ENCODE results near the gene SLC35E2B.

The SLC35E2B gene

DNA sequence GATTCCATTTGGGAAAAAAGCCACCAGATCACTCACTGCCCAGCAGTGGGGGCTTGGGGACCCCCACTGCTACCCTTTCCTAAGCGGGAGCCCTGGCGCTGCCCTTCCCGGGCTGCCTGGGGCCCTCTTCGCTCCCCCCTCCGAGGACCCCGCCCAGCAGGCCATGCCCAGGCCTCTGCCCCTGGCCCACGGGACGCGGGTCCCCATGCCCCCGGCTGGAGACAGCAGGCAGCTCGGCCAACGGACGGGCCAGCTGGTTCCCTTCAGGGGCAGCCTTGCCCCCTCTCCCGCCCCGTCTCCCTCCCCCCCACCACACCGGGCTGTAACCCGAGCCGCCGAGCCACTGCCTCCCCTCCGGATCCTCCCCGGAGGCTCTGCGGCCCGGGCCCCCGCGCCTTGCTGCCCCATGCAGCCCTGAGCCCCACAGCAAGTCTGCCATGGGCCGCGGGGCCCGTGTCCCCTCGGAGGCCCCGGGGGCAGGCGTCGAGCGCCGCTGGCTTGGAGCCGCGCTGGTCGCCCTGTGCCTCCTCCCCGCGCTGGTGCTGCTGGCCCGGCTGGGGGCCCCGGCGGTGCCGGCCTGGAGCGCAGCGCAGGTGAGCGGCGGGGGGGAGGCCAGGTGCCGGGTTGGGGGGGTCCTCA lies 60.7 kb downstream of the SLC35E2B start, which contains the start of gene MMP23B:
Gene MMP23B (plus strand): TSS at position 392 of the 639 bp plus-strand sequence. CDS start 46 bp downstream, at position 438.
- no CpG with 5 or more reads among the region's 48 CpGs for WGBS, 2 donors (ENCODE audit: extremely low coverage in 2 of 2, insufficient read length in 2 of 2, insufficient replicate concordance in 1 of 2)
- H3K14ac ChIP-seq (ENCODE audit: low read length) = no peak within 1 kb of the TSS
- DNase-seq (ENCODE audit: low spot score) = no peak

DNA sequence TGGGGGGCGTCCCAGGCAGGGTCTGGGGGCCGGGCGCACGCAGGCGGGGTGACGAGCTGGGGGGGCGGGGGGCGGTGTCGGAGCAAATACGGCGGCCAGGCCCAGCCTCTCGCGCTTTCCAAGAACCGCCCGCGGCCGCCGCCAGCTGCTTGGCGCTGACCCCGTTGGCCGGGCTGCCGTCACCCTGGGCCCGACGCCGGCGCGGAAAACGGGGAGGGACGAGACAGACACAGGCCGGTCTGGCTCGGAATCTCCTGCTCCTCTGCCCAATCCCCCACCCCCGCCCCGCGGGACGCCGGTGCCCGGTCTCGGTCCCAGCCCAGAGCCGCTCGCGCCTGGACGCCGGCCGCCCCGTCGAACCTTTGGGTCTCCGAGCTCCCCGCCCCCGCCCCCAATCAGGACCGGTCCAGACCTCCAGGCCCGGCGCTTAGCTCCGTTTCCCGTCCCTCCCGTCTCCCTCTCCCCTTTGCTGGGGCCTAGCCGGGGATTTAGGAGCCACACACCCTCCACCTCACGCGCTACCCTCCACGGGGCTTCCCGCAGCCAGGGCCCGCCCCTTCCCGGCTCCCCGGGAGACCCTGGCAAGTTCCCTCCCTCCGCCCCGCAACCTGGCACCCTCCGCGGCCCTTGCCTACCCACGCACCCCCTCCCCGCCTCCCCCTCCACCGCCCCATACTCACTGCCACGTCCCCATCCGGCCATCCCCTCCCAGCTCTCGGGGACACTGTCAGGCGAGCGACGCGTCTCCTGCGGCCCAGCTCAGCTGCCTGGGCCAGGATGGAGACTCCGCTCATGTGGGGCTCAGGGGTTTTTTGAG lies 61.4 kb downstream of the SLC35E2B start:
- peaks cover 0 to 39% (median 18%) of the 10 kb centered on the region in 3 experiments for H3K27me3 ChIP-seq (ENCODE audit: control insufficient read depth in 3 of 3, insufficient read depth in 3 of 3, low read depth in 1 of 3, low read length in 3 of 3)
- H3K27ac ChIP-seq (replicated peaks; ENCODE audit: low read length) = no peak overlapping the region
- peak overlapping the region; percentile 44 for H3K9ac ChIP-seq (ENCODE audit: low read depth, low read length, poor library complexity)
- no peak for DNase-seq (ENCODE audit: low spot score)
- no CpG with 5 or more reads among the region's 79 CpGs for WGBS, 2 donors (ENCODE audit: extremely low coverage in 2 of 2, insufficient read length in 2 of 2, insufficient replicate concordance in 1 of 2)
- peak overlapping the region; percentile 44 for H3K23ac ChIP-seq (ENCODE audit: low read depth, low read length, poor library complexity)
- H2BK120ac ChIP-seq (ENCODE audit: low read depth, low read length) = no peak overlapping the region
- peak overlapping the region; percentile 84 for H2AK5ac ChIP-seq (ENCODE audit: low read depth, low read length)
- peaks cover 3% of the 10 kb centered on the region for H3K79me1 ChIP-seq (ENCODE audit: low read depth, low read length)
- H3K4me1 ChIP-seq (ENCODE audit: control insufficient read depth in 2 of 2, insufficient read depth in 1 of 2, low read depth in 1 of 2, low read length in 2 of 2) = no peaks in the 10 kb centered on the region
- peak overlapping the region; percentile 81 for H2BK15ac ChIP-seq (ENCODE audit: low read length)
- no peak overlapping the region for H4K91ac ChIP-seq (ENCODE audit: low read depth, low read length, poor library complexity)
- peak overlapping the region; percentile 82 for H2AFZ ChIP-seq (ENCODE audit: low read length)
- H3K4me3 ChIP-seq (ENCODE audit: low read length in 2 of 2) = peak overlapping the region in 1 of 2 donors; percentile 51
- H4K8ac ChIP-seq (ENCODE audit: low read depth, low read length) = peak overlapping the region; percentile 17
- peak overlapping the region; percentile 91 for H3K18ac ChIP-seq (ENCODE audit: low read length)
- peaks cover under 1 to 4% of the 10 kb centered on the region in 2 donors for H3K36me3 ChIP-seq (replicated peaks in 1 of 2; ENCODE audit: control insufficient read depth in 2 of 2, insufficient read depth in 2 of 2, low read length in 2 of 2)
- no peaks in the 10 kb centered on the region for H3K9me3 ChIP-seq (replicated peaks in 1 of 2; ENCODE audit: control insufficient read depth in 2 of 2, insufficient read depth in 1 of 2, low read depth in 1 of 2, low read length in 2 of 2)
- H3K14ac ChIP-seq (ENCODE audit: low read length) = no peak overlapping the region
- H3K4me2 ChIP-seq (ENCODE audit: insufficient read depth, low read length, poor library complexity, severe bottlenecking) = peak overlapping the region; percentile 49
- no peak overlapping the region for H3K4ac ChIP-seq (ENCODE audit: low read length)
- no peak overlapping the region for H2BK12ac ChIP-seq (ENCODE audit: low read length)
- peak overlapping the region; percentile 93 for H2BK5ac ChIP-seq (ENCODE audit: low read length)

More for the DNA sequence above, 60.7 kb downstream of the SLC35E2B start, which contains the start of gene MMP23B:
- Histone ChIP-seq H3K27me3 (ENCODE audit: control insufficient read depth in 3 of 3, insufficient read depth in 3 of 3, low read depth in 1 of 3, low read length in 3 of 3) (peaks cover 0 to 39% (median 18%) of the 10 kb centered on the region in 3 experiments), H4K91ac (ENCODE audit: low read depth, low read length, poor library complexity) (no peak within 1 kb of the TSS), H2AK5ac (ENCODE audit: low read depth, low read length) (peak within 1 kb of the TSS; percentile 84), H2BK5ac (ENCODE audit: low read length) (peak within 1 kb of the TSS; percentile 93), H3K4ac (ENCODE audit: low read length) (no peak within 1 kb of the TSS), H3K27ac (replicated peaks; ENCODE audit: low read length) (no peak within 1 kb of the TSS), H2AFZ (ENCODE audit: low read length) (peak within 1 kb of the TSS; percentile 82), H3K4me3 (ENCODE audit: low read length in 2 of 2) (peak within 1 kb of the TSS in 1 of 2 donors; percentile 74), H3K36me3 (replicated peaks in 1 of 2; ENCODE audit: control insufficient read depth in 2 of 2, insufficient read depth in 2 of 2, low read length in 2 of 2) (peaks cover 4 to 7% of the 10 kb centered on the region in 2 donors), H2BK12ac (ENCODE audit: low read length) (no peak within 1 kb of the TSS), H3K9ac (ENCODE audit: low read depth, low read length, poor library complexity) (peak within 1 kb of the TSS; percentile 44), H4K8ac (ENCODE audit: low read depth, low read length) (peak within 1 kb of the TSS; percentile 17), H2BK120ac (ENCODE audit: low read depth, low read length) (no peak within 1 kb of the TSS), H3K9me3 (replicated peaks in 1 of 2; ENCODE audit: control insufficient read depth in 2 of 2, insufficient read depth in 1 of 2, low read depth in 1 of 2, low read length in 2 of 2) (no peaks in the 10 kb centered on the region), H3K4me1 (ENCODE audit: control insufficient read depth in 2 of 2, insufficient read depth in 1 of 2, low read depth in 1 of 2, low read length in 2 of 2) (no peaks in the 10 kb centered on the region), H3K4me2 (ENCODE audit: insufficient read depth, low read length, poor library complexity, severe bottlenecking) (peak within 1 kb of the TSS; percentile 49), H2BK15ac (ENCODE audit: low read length) (peak within 1 kb of the TSS; percentile 81), H3K79me1 (ENCODE audit: low read depth, low read length) (peaks cover 3% of the 10 kb centered on the region), H3K23ac (ENCODE audit: low read depth, low read length, poor library complexity) (peak within 1 kb of the TSS; percentile 80), H3K18ac (ENCODE audit: low read length) (peak within 1 kb of the TSS; percentile 95)

DNA sequence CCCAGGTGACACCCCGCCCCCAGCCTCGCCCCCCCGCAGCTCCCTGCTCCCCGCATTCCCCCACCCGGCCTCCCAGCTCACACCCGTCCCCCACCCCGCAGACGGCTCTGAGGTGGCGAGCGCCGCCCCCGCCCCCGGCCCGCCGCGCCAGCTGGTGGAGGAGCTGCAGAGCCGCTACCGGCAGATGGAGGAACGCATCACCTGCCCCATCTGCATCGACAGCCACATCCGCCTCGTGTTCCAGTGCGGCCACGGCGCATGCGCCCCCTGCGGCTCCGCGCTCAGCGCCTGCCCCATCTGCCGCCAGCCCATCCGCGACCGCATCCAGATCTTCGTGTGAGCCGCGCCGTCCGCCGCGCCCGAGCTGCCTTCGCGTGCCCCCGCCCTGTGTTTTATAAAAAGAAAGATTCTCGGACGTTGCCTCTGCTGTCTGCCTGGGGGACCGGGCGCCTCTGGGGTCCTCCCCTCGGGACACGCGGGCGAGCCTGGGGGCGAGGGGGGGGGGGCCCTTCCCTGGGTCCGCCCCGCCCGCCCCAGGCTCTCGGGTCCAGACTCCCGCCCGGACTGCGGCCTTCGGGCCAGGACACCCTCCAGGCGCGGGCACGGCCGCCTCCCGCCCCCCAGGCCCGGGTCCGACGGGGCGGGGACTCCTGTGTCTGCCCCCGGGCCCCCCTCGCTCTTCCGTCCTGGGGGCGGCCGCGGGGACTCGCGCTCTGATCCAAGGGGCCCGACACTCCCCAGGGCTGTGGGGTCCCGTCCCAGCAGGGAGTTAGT lies 62.2 kb downstream of the SLC35E2B start:
- no peak overlapping the region for H3K9ac ChIP-seq (ENCODE audit: low read depth, low read length, poor library complexity)
- H3K4me3 ChIP-seq (ENCODE audit: low read length in 2 of 2) = no peak overlapping the region
- peak overlapping the region; percentile 84 for H2AK5ac ChIP-seq (ENCODE audit: low read depth, low read length)
- H3K23ac ChIP-seq (ENCODE audit: low read depth, low read length, poor library complexity) = peak overlapping the region; percentile 80
- no peaks in the 10 kb centered on the region for H3K9me3 ChIP-seq (replicated peaks in 1 of 2; ENCODE audit: control insufficient read depth in 2 of 2, insufficient read depth in 1 of 2, low read depth in 1 of 2, low read length in 2 of 2)
- WGBS, 2 donors (ENCODE audit: extremely low coverage in 2 of 2, insufficient read length in 2 of 2, insufficient replicate concordance in 1 of 2) = no CpG with 5 or more reads among the region's 81 CpGs
- peak overlapping the region; percentile 80 for H3K18ac ChIP-seq (ENCODE audit: low read length)
- H3K4me1 ChIP-seq (ENCODE audit: control insufficient read depth in 2 of 2, insufficient read depth in 1 of 2, low read depth in 1 of 2, low read length in 2 of 2) = no peaks in the 10 kb centered on the region
- peak overlapping the region; percentile 49 for H3K4me2 ChIP-seq (ENCODE audit: insufficient read depth, low read length, poor library complexity, severe bottlenecking)
- H4K91ac ChIP-seq (ENCODE audit: low read depth, low read length, poor library complexity) = no peak overlapping the region
- peak overlapping the region; percentile 75 for H2BK5ac ChIP-seq (ENCODE audit: low read length)
- H2BK15ac ChIP-seq (ENCODE audit: low read length) = peak overlapping the region; percentile 81
- H4K8ac ChIP-seq (ENCODE audit: low read depth, low read length) = no peak overlapping the region
- no peak overlapping the region for H2BK120ac ChIP-seq (ENCODE audit: low read depth, low read length)
- H3K27me3 ChIP-seq (ENCODE audit: control insufficient read depth in 3 of 3, insufficient read depth in 3 of 3, low read depth in 1 of 3, low read length in 3 of 3) = peaks cover 0 to 39% (median 18%) of the 10 kb centered on the region in 3 experiments
- H3K4ac ChIP-seq (ENCODE audit: low read length) = no peak overlapping the region
- no peak overlapping the region for H3K14ac ChIP-seq (ENCODE audit: low read length)
- H2BK12ac ChIP-seq (ENCODE audit: low read length) = no peak overlapping the region
- no peak overlapping the region for H3K27ac ChIP-seq (replicated peaks; ENCODE audit: low read length)
- peaks cover 0 to 4% of the 10 kb centered on the region in 2 donors for H3K36me3 ChIP-seq (replicated peaks in 1 of 2; ENCODE audit: control insufficient read depth in 2 of 2, insufficient read depth in 2 of 2, low read length in 2 of 2)
- H3K79me1 ChIP-seq (ENCODE audit: low read depth, low read length) = peaks cover 3% of the 10 kb centered on the region
- no peak for DNase-seq (ENCODE audit: low spot score)
- H2AFZ ChIP-seq (ENCODE audit: low read length) = no peak overlapping the region

Data from neuronal stem cell (in vitro differentiated cells).